Measurements from ENCODE around the gene TSTD1.

DNA sequence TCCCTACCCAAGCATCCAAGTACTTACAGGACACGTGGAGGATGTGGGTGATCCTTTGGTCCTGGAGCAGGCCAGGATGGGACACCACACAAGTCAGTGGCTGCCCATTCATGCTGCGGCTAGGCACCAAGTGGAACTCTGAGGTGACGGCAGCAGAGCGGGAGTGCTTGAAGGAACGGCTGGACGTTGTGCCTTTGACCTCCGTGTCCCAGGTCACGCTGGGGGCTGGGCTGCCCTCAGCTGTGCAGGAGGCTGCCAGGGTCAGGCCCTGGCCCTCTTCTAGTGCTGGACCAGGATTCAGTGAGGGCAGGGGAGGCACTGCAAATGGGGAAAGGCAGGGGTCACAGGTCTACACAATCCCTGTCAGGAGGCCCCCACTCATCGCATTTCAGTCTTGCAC is 38.7 kb upstream of the TSTD1 start:
- TF ChIP-seq, protein P1, sequence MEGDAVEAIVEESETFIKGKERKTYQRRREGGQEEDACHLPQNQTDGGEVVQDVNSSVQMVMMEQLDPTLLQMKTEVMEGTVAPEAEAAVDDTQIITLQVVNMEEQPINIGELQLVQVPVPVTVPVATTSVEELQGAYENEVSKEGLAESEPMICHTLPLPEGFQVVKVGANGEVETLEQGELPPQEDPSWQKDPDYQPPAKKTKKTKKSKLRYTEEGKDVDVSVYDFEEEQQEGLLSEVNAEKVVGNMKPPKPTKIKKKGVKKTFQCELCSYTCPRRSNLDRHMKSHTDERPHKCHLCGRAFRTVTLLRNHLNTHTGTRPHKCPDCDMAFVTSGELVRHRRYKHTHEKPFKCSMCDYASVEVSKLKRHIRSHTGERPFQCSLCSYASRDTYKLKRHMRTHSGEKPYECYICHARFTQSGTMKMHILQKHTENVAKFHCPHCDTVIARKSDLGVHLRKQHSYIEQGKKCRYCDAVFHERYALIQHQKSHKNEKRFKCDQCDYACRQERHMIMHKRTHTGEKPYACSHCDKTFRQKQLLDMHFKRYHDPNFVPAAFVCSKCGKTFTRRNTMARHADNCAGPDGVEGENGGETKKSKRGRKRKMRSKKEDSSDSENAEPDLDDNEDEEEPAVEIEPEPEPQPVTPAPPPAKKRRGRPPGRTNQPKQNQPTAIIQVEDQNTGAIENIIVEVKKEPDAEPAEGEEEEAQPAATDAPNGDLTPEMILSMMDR (IDR thresholded peaks at IDR 0.05; ENCODE audit: insufficient read depth, low read depth, low read length) = no peak
- no peak for TF ChIP-seq EZH2 (IDR thresholded peaks at IDR 0.05; ENCODE audit: insufficient read depth, low read length)
